ENCODE results near the gene LIMCH1. TPM values are rescaled to one million over a fixed set of nuclear protein-coding genes. Genes with fewer than 3 reads are reported as not detected.

Gene LIMCH1
- total and polyA plus RNA-seq, 2 of the 8 experiments (the other 6 are each of a cell fraction or from before 2014, with no cell fraction given), result 2.7 to 3.0 TPM

DNA sequence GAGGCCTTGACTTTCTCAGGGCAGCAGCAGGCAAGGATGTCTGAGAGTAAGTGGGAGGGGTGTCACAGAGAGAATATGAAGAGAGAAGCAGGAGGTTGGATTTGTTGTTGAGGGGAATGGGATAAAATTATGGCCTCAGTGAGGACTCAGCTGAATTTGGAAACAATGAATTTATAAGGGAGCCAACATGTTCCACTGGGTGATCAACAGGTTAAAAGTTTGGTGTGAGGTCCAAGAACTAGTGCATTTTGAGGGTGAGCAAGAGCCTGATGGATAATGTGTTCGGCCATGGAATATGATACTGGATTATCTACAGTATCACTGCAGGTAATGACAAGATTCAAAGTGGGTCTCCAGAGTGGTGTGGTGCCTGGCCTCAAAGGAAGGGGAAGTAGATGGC, 33.5 kb downstream of the LIMCH1 start (continued):
- TF ChIP-seq, protein P1, sequence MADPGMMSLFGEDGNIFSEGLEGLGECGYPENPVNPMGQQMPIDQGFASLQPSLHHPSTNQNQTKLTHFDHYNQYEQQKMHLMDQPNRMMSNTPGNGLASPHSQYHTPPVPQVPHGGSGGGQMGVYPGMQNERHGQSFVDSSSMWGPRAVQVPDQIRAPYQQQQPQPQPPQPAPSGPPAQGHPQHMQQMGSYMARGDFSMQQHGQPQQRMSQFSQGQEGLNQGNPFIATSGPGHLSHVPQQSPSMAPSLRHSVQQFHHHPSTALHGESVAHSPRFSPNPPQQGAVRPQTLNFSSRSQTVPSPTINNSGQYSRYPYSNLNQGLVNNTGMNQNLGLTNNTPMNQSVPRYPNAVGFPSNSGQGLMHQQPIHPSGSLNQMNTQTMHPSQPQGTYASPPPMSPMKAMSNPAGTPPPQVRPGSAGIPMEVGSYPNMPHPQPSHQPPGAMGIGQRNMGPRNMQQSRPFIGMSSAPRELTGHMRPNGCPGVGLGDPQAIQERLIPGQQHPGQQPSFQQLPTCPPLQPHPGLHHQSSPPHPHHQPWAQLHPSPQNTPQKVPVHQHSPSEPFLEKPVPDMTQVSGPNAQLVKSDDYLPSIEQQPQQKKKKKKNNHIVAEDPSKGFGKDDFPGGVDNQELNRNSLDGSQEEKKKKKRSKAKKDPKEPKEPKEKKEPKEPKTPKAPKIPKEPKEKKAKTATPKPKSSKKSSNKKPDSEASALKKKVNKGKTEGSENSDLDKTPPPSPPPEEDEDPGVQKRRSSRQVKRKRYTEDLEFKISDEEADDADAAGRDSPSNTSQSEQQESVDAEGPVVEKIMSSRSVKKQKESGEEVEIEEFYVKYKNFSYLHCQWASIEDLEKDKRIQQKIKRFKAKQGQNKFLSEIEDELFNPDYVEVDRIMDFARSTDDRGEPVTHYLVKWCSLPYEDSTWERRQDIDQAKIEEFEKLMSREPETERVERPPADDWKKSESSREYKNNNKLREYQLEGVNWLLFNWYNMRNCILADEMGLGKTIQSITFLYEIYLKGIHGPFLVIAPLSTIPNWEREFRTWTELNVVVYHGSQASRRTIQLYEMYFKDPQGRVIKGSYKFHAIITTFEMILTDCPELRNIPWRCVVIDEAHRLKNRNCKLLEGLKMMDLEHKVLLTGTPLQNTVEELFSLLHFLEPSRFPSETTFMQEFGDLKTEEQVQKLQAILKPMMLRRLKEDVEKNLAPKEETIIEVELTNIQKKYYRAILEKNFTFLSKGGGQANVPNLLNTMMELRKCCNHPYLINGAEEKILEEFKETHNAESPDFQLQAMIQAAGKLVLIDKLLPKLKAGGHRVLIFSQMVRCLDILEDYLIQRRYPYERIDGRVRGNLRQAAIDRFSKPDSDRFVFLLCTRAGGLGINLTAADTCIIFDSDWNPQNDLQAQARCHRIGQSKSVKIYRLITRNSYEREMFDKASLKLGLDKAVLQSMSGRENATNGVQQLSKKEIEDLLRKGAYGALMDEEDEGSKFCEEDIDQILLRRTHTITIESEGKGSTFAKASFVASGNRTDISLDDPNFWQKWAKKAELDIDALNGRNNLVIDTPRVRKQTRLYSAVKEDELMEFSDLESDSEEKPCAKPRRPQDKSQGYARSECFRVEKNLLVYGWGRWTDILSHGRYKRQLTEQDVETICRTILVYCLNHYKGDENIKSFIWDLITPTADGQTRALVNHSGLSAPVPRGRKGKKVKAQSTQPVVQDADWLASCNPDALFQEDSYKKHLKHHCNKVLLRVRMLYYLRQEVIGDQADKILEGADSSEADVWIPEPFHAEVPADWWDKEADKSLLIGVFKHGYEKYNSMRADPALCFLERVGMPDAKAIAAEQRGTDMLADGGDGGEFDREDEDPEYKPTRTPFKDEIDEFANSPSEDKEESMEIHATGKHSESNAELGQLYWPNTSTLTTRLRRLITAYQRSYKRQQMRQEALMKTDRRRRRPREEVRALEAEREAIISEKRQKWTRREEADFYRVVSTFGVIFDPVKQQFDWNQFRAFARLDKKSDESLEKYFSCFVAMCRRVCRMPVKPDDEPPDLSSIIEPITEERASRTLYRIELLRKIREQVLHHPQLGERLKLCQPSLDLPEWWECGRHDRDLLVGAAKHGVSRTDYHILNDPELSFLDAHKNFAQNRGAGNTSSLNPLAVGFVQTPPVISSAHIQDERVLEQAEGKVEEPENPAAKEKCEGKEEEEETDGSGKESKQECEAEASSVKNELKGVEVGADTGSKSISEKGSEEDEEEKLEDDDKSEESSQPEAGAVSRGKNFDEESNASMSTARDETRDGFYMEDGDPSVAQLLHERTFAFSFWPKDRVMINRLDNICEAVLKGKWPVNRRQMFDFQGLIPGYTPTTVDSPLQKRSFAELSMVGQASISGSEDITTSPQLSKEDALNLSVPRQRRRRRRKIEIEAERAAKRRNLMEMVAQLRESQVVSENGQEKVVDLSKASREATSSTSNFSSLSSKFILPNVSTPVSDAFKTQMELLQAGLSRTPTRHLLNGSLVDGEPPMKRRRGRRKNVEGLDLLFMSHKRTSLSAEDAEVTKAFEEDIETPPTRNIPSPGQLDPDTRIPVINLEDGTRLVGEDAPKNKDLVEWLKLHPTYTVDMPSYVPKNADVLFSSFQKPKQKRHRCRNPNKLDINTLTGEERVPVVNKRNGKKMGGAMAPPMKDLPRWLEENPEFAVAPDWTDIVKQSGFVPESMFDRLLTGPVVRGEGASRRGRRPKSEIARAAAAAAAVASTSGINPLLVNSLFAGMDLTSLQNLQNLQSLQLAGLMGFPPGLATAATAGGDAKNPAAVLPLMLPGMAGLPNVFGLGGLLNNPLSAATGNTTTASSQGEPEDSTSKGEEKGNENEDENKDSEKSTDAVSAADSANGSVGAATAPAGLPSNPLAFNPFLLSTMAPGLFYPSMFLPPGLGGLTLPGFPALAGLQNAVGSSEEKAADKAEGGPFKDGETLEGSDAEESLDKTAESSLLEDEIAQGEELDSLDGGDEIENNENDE (IDR thresholded peaks at IDR 0.05; ENCODE audit: insufficient replicate concordance, low read length), result no peak
- TF ChIP-seq FOSL1 (IDR thresholded peaks at IDR 0.05; ENCODE audit: insufficient read depth, low read depth, low read length) (no peak), SP1 (IDR thresholded peaks at IDR 0.05; ENCODE audit: low read depth, low read length) (no peak), RFX5 (IDR thresholded peaks at IDR 0.05; ENCODE audit: borderline replicate concordance, low read depth, low read length) (no peak), HDAC6 (IDR thresholded peaks at IDR 0.05; ENCODE audit: low read depth, low read length) (no peak), TAF1 (IDR thresholded peaks at IDR 0.05; ENCODE audit: low read depth, low read length) (no peak), ASH2L (IDR thresholded peaks at IDR 0.05; ENCODE audit: low read length) (no peak), TEAD4 (IDR thresholded peaks at IDR 0.05; ENCODE audit: low read depth, low read length) (no peak), PHF8 (conservative IDR thresholded peaks at IDR 0.05; ENCODE audit: low read depth, low read length) (no peak), SUZ12 (IDR thresholded peaks at IDR 0.05; ENCODE audit: low read length) (no peak), GTF2F1 (IDR thresholded peaks at IDR 0.05; ENCODE audit: borderline replicate concordance, low read depth, low read length) (no peak), RBBP5 (IDR thresholded peaks at IDR 0.05; ENCODE audit: borderline replicate concordance, low read depth, low read length) (no peak)
